EL (cell line): ENCODE results near the gene SLCO2A1.

Experiments
- DNase-seq: peaks from one replicate; pipeline ENCODE4 v3.0.0-alpha.2; 2016

The SLCO2A1 gene

DNA sequence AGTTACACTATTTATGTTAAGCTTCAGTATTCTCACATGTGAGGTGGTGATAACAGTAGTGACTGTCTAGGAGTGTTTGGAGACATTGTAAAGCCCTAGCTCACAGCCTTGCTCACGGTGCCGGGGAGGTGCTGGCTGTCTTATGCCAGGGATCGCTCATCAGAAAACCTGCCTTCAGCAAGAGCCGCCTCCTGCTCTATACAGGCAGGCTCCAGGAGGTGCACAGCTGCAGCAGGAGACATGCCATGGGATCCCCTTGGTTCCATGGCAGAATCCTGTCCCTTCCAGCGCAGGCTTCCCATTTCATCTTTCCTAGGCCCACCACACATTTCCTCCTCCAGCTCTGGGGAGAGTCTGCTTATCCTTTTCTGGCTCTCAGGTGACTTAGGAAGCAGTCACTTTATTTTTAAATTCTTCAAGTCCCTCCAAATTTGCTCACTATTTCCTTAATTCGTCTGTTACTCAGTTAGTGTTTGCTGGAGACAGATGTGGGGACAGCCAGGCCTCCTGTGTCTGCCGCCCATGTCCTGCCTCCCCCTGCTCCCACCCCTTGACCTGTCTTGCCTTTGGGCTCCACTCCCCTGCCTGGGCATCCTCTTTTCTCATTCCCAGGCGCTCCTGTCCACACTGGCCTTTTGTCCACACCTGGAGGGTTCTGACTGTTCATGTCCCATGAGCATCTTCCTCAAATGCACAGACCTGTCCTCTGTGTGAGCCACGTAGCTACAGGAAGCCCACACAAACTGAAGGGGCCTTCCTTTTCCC lies 31.7 kb downstream of the SLCO2A1 start:
- DNase-seq, result no peak

DNA sequence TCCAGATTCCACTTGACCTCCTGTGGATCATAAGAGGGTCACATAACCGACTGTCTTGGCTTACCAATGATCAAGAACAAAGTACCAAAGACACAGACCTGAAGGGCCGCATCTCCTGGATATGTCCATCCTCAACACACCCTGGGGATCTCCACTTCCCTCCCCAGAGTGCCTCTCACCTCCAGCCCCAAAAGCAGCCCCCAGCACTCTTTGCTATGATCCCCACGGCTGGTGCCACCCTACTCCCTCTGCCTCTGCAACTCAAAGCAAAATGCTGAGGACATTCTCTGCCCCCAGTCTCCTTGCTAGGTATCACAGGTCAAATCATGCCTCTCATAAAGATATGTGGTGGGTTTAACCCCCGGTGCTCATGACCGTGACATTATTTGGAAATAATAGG lies 32.7 kb downstream of the SLCO2A1 start:
- no peak for DNase-seq

DNA sequence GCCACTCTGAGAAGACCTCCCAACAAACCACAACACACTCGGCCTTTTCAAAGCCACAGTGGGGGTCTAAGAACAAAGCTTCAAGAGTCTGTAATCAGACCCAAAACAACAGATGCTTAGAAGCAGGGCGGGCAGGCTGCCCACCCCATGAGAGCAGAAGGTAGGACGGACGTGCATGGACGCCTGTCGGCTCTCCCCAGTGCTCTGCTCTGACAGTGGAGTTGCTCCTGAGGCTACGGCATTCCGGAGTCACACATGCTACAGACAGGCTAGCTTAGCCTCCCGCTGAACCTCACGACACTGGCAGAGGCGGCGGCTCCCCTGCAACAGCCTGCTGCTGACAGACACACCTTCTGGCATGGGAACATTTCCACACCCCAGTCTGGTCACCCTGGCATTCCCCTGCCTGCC lies 33.5 kb downstream of the SLCO2A1 start:
- DNase-seq, result no peak

DNA sequence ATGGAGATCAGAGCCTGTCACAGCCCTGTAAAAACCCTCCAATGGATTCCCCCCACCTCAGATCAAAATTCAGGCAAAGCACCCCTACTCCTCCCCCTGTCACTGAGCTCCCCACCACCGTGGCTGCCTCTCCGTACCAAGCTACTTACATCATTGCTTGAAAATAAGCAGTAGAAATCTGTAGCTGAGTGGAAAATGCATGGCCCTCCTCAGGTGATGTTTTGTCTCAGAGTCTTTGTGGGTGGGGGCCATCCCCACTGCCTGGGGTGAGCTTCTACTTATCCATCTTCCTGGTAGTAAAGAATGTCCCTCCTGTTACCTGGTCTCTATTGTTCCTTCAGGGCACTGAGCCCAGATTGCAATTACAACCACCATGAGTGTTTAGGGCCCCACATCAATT lies 34.5 kb downstream of the SLCO2A1 start:
- no peak for DNase-seq

DNA sequence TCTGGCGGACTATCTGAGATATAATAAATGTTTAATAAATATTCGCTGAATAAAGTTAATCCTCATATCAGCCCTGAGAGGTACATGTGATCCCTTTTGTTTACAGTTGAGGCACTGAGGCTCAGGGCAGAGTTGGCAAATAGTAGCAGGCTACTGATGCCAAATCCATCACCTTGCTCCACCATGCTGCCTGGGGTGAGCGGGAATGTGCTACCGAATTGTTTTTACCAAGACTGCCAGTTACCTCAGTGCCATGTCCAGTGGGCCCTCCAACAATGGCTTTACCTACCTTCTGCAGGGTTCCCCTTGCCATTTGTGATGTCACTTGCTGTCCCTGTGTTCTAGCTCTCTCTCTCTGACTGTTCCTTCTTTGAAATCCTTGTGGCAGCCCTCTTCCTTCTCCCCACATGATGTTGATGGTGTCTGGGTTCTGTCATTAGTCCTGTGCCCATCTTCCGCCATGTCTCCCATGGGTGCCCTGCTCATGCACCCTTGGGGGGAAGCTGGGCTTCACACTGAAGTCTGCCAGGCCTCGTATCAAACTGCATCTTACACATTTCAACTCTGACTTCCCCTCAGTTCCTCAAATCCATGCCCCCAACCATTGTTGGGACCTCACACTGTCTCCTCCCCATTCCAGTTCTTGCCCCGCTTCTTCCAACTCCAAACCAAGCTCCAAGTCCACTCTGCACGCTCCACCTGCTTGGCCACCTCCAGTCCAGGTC lies 35.4 kb downstream of the SLCO2A1 start:
- DNase-seq, result no peak

DNA sequence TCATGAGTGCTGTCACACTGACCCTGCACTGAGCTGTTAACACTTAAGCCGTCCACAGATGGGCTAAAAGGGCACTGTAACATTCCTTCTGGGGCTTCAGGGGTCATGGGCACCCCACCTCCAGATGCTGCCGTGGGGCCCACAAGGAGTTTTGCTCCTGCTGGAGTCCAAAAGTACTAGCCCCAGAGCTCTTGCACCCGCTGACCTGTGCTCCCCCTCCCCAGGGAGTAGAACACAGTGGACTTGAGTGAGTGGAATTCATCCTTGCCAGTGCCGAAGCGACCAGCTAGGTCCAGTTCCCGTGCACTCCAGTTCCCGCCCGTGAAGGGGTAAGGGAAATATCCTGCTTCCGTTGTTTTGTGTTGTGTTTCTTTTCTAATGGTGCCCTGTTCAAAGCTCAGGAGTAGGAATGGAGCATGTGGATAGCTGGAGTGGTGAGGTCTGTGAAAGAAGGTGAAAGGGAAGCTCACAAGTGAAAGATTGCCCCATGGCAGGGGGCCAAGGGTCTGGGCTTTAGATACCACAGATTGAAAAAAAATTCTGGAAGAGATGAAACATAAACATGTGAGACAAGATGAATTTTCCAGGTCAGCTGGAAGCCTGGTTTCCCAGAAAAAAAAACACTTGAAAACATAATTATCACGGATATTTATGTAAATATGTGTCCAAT lies 36.6 kb downstream of the SLCO2A1 start:
- DNase-seq, result no peak

DNA sequence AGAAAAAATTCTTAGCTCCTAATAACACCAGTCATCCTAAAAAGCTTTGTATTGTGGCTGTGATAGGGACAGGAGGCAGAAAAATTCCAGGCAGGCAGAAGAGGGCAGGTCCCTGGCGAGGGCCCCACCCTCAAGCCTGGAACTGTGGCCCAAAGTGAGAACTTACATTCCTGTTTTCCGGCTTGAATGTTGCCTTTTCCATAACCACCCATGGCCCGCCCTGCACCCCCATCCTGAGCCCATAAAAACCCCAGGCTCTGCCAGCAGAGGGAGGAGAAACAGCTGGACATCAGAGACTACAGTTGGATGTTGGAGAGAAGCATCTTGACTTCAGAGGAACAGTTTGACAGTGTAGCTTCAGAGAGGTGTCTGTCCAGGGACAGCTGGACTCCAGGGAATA lies 37.3 kb downstream of the SLCO2A1 start:
- no peak for DNase-seq

DNA sequence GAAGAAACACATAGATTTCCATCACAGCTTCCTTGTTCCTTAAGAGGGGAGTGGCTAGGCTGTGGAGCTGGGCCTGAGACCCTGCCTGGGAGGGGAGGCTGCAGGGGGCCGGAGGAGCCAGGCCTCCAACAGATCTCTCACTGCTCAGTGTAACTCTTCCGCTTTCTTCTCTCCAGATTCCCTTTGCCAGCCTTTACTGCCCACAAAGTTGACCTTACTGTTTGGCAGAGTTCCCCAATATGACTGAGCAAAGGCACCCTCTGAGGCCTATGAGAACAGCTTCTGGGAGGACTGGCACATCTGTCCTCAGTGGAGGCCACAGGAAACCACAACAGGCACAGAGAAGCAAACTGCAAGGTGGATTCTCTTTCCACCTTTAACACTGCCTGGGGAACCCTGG lies 38.1 kb downstream of the SLCO2A1 start:
- peak; percentile 29 for DNase-seq

DNA sequence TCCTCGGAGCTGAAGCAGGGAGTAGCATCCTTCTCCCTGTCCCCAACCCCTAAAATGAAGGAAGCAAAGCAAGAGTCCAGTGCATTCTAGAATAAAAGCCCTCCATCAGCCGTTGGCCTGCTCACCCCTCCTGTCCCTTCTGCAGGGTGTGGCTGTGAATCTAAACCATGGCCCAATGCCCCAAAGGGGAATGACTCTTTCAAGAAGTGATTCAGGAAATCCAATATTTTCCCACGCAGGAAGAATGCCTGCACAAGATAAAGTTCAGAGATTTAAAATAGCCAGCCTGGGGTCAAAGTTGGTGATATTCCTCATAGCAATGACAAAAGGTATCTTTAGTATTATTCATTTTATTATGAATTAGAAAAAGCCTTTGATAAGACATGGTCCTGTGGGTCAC lies 38.5 kb downstream of the SLCO2A1 start:
- DNase-seq, result peak; percentile 22

DNA sequence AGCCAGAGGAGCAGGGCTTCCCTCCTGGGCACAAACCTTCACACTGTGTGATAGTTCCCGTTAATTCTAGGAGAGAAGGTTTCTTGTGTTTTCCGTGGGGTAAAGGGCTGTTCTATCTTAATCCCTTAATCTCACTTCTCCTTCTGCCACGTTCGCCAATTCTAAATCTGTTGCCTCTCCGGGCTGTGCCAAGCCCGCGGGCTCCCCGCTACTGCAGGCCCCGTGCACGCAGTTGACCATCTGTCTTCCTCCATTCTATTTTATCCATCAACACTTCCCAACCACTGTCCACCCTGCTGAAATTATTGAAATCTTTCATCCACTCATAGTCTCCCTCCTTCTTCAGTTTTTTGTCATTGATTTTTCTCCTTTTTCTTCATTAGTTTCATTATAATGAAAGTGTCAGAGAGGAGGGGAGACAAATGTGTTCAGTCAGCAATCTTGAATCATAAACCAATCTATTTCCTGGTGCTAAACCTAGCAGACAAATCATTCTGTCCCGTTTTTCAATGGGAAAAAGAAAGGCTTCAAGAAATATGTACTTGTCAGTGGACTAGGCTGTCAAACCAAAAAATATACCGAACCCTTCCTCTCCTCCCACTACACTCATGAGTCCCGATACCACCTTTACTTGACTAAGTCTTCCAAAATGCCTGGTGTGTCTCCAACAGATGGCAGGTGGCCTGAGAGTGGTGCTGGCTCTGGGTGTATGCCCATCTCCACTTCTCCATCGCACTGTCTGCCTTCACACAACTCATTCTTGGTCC lies 39.6 kb downstream of the SLCO2A1 start:
- DNase-seq, result no peak

DNA sequence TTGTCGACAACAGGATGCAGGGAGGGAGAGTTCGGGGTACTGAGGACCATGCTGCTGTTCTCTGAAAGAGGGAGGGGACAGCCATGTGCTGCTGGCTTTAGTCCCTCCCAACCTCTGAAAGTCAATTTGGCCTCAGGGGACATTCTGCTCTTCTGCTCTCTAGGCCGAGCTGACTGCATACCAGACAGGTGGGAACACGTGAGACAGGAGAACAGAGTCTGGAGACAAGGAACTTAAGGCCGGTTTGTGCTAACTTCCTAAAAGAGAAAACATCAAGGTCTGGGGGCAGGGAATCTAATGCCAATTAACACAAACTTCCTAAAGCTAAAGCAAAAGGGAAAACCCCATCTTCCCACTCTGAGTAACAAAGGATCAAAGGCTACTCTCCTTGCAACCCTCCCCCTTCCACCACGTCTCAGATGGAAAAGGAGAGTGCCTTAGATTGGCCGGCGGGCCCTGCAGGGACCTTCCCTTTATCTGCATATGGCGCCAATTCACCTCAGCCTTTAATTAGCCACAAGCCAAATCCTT lies 41.0 kb downstream of the SLCO2A1 start:
- no peak for DNase-seq

DNA sequence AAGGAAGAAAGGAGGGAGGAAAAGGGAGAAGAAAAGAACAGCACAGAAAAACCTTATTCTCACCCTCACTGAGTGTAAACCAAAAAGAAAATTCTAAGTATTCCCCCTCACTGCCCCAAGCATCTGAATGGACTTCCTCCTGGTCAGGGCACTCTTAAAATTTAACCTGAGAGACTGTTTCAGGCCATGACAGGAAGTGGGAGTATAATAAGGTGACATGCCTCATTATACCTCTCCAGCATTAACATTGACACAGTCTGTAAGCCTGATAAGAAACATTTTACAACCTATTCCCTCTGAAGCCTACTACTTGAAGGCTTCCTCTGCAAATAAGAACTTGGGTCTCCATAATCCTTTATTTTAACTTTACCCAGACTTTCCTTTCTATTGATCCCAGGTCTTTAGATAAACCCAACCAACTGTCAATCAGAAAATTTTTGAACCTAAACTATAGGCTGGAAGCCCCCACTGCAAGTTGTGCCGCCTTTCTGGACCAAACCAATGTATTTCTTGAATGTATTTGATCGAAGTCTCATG lies 41.7 kb downstream of the SLCO2A1 start:
- no peak for DNase-seq

DNA sequence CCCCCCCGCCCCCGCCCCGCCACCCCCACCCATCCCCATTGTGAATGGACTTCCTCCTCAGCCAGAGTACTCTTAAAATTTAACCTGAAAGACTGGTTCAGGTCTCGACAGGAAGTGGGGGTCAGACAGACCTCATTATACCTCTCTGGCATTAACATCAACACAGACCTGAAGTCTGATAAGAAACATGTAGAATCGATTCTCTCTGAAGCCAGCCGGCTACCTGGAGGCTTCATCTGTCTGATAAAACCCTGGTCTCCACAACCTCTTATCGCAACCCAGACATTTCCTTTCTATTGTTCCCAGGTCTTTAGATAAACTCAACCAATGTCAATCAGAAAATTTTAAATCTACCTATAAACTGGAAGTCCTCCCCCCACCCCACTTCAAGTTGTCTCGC lies 42.6 kb downstream of the SLCO2A1 start:
- no peak for DNase-seq

DNA sequence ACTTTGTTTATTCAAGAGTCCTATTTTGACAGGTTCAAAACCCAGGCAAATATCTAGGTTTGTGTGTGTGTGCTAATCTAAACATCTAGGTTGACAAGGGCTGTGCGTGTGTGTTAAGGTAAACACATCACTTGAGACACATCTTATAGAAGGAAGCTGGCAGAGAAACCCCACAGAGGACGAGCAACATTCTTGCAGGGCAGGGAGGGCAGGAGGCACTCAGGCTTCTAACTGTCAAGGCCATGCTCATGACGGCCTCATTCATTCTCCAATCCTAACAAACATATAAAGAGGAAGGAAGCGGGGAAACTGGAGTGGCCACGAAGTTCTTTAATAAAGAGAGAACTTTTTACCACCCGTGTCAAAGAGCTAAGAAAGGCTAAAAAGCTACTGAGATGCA lies 43.4 kb downstream of the SLCO2A1 start:
- DNase-seq, result no peak

DNA sequence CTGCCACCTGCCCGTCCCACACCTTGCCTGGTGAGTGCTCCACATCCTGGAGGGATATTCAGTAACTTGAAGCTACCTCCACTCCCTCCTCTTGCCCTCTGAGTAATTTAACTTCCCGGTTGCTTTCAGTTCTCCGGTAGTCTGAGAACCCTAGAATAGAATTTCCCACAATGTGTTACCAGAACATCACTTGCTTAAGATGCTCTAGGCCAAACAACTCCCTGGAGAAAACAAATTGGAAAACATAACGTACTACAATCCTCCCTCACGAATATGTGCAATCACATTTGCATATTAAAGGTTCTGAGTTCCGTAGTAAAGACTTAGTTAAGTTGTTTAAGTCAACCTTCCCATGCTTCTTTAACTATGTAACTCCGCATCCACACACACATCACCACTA lies 44.8 kb downstream of the SLCO2A1 start:
- no peak for DNase-seq

DNA sequence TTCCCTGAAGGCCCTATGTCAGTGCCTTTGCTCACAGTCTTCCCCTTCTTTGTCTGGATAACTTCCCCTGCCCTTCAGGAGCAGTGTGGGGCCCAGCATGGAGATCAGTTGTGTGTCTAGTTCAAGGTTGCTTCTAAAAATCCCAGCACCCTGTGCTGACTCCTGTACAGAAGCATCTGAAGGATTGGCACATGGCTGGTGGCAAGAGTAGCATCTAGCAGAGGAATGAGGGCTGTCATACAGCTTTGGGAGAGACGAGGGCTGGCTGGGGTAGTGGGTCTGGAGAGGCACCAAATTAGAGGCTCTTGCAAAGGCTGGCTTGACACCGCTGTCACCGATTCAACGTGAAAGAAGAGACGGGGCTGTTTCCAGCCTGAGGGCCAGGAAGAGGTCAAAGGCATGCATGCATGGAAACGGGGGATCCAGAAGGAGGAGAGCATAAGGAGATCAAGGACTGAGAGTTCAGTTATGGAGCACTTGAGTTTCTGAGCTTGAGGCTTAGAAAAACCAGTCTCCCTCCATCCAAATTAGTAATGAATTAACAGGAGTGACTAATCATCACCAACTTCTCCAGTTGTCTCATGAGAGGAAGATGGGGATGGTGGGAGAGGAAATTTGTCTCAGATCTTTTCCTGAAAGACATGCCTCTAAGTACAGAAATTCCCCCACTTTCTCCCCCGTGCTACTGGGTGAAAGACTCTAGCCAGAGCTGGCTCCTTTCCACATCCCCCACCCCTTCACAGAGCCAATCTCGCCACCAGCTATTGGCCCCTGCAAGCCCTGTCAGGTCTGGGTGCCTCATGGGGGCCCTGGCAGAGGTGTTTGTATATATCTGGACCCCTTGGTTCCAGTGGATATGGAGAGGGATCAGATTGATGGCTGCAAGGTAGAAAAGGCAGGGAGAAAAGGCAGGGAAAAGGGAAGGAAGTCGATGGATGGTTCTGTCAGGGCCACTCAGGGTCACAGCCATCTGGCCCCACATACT lies 45.9 kb downstream of the SLCO2A1 start:
- no peak for DNase-seq

DNA sequence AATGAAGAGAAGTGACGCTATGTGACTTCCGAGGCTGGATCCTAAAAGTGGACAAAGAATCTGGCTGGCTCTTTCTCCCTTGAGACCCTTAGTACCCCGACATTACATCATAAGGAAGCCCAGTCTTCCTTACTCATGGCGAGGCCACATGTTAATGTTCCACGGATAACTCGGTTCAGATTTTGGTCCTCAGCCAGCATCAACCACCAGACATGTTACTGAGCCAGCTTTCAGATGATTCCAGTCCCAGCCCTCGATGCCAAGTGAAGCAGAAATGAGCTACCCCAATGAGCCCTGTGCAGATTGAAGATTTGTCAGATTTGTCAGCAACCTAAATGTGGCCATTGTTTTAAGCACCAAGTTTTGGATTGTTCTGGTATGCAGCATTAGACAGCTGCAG lies 46.6 kb downstream of the SLCO2A1 start:
- no peak for DNase-seq

DNA sequence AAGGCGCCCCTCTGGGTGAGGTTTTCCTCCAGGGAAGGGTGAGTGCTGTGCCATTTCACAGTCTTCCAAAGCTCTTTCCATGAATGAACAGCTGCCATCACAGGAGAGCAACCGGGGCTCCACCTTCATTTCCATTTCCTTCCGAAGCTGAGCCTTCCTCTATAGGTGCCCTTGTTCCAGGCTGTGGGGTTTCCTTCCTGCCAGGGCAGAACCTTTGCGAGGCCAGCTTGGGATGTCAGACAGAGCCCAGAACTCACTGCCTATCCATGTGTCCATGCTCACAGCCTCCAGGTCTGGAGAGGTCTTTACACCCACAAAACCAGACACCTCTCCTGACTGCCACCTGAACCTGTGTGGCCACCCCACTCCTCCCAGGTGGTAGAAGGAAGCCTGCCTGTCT lies 49.2 kb downstream of the SLCO2A1 start:
- no peak for DNase-seq

DNA sequence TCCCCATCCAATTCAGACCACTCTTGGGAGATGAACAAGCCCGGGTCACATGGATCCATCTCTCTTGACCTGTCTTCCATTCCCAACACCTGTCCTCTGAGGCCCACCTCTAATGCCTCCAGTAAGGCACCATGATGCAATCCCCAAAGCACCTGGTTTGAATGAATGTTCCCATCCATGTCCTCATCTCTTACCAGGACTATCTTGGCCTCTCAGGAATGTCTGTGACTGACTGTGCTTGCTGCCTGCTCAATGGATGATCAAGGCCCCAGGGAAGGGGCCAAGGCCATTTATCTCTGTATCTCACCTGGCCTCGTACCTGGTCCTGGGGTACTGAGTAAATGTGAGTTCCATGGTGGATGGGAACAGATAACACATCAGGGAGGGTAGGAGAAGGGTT lies 49.7 kb downstream of the SLCO2A1 start:
- no peak for DNase-seq

DNA sequence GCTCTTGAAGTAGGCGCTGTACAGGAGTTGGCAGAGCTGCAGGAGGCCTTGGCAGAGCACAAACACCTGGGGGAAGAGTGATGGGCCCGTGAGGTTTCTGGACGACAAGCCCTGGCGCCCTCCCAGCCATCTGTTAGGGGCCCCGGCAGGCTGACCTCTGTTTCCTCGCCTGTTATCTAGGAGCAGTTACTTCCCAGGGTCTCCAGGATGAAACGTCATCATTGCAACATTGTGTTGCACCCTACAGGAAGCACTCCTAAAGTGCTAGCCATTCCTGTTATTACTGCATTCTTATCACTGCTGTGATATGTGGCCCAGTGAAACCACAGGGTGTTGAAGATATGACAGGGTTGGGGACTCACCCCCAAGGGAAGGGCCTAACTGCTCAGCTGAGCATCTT lies 50.2 kb downstream of the SLCO2A1 start:
- DNase-seq, result no peak

DNA sequence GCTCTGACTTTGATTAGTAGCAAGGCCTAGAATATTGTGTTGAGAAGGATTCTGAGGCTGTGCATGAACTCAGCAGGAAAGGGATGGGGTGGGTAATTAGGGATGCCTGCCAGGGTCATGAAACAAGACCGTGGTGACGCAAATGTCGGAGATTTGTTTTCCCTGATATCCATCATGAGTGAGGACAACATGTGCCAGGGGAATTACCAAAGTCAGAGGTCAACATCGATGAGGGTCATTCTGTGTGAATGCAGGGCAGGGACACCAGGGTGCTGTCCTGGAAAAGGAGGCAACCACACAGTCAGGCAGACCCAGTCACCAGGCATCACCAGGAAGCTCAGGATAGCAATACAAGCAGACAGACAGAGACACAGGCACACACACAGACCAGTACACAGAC lies 52.2 kb downstream of the SLCO2A1 start:
- no peak for DNase-seq
